NOMO-1 treated with dmso at 0.1 percent for 144 hours (cell line): ENCODE measurements around the gene PRKN.

ENCODE experiments used
- DNase-seq: peaks from one replicate; lab custom pipeline; 2025; ENCODE audit not compliant: unreplicated experiment; lab: John Stamatoyannopoulos, UW

PRKN gene

DNA sequence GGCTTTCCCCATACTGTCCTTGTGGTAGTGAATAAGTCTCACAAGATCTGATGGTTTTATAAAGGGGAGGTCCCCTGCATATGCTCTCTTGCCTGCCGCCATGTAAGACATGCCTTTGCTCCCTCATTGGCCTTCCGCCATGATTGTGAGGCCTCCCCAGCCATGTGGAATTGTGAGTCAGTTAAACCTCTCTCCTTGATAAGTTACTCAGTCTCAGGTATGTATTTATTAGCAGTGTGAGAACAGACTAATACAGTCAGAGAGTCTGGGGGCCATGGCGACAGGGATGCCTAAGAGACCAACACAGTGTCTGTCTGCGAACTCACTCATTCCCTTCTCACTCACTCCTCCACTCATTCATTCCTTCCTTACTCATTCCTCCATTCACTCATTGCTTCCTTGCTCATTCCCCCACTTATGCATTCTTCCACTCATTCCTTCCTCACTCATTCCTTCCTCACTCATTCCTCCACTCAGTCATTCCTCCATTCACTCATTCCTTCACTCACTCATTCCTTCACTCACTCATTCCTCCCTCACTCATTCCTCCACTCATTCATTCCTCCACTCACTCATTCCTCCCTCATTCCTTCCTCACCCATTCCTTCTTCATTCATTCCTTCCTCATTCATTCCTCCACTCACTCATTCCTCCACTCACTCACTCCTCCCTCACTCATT, 1316.2 kb downstream of the PRKN start:
- DNase-seq: no peak

DNA sequence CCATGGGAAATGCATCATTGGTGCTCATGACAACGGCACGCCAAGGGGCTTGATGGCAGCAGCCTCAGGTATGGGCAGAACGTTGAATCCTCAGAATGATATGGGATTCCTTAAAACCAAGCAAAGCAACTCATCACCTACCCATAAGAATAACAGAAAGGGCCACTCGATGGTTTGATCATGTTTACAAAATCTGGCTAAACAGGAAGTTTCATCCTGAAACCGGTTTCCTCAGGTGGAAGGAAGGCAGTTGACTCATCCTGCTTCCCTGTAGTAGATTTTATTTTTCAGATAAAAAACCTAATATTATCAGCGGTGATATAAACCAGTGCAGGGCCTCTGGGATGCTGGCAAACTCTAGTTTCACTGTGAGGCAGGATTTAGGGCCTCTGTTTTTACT, 1316.8 kb downstream of the PRKN start:
- no peak for DNase-seq

DNA sequence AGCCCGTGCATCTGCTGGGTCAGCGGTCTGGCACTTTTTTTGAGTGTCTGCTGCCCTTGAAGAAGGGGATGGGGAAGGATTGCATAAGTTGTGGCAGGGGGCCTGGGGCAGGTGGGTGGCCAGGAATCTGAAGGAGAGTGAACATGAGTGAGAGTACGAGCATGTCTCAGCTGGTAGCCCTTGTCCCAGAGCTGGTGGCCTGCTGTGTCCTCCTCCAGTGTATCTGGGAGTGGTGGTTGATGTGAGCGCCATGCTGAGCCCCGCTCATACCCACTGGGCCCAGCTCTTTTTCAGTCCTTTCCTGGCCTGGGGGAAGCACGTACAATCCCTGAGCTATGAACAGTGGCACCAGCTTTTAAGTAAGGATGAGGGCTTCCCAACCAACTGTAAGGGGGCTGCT, 1317.5 kb downstream of the PRKN start:
- DNase-seq: no peak

GRCh38 chr6:161409353-161409752, 1318.2 kb downstream of the PRKN start:
- DNase-seq: no peak

GRCh38 chr6:161408041-161408440, 1319.5 kb downstream of the PRKN start:
- no peak for DNase-seq

- DNase-seq: no peak
Measured at GRCh38 chr6:161407581-161407980, 1320.0 kb downstream of the PRKN start.

- DNase-seq: no peak
Measured at GRCh38 chr6:161407115-161407514, 1320.5 kb downstream of the PRKN start.

- peak; percentile 50 for DNase-seq
Measured at GRCh38 chr6:161406646-161407045, 1320.9 kb downstream of the PRKN start.

- DNase-seq: no peak
Measured at GRCh38 chr6:161405418-161405817, 1322.1 kb downstream of the PRKN start.

GRCh38 chr6:161403717-161404116, 1323.8 kb downstream of the PRKN start:
- DNase-seq: no peak

DNA sequence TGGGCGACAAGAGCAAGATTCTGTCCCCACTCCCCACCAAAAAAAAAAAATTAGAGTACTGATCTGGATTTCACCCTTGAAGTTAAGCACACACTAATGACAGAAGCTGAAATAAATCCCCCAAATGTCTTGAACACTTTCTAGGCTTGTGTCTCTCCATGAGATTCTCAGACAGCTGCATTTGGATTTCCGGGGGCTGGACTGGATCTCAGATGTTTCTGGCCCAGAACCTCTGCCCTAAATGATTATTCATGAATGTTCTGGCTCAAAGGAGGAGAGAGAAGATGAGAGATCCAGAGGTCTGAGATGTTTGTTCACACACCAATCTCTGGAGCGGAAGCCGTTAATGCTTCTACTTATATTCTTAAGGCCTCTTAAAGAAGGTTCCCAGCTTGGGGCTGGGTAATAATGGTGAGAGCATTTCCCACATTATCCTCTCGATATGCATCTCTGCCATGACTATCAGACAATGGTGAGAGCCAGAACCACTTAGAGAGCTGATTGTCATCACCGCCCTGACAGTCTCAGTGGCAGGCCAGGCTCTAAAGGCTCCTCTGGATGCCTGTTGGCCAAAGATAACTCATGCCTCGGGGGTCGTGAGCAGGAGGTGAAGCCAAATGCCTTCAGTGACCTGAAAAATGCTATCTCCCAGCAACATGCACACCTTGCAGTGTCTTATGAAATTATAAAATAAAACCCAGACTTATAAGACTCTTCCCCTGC, 1325.8 kb downstream of the PRKN start:
- no peak for DNase-seq

GRCh38 chr6:161400671-161401070, 1326.9 kb downstream of the PRKN start:
- DNase-seq: no peak

- DNase-seq: no peak
Measured at GRCh38 chr6:161396539-161396938, 1331.0 kb downstream of the PRKN start.

DNA sequence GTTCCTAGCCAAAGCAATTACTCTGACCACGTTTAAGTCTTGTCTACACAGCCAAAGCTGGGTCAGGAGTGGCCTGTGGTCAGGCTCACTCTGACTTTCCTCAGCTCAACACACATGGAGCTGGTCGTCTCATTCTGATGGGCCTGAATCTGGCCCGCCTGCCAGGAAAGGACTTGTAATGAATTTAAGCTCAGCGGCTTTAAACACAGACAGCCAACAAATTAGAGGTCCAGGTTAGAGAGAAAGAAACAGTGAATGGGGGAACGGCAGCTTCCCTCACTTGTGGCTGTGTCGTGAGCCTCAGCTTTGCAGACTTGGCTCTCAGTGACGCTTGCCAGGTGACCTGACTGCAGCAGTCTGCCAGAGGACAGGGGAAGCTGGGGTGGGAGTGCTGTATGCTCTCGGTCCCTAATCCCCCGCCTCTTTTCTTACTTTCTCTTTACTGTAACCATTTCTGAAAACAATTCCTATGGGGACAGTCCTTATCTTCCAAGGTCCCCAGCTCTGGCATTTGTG, 1331.8 kb downstream of the PRKN start:
- no peak for DNase-seq

GRCh38 chr6:161394437-161394836, 1333.1 kb downstream of the PRKN start:
- no peak for DNase-seq

DNA sequence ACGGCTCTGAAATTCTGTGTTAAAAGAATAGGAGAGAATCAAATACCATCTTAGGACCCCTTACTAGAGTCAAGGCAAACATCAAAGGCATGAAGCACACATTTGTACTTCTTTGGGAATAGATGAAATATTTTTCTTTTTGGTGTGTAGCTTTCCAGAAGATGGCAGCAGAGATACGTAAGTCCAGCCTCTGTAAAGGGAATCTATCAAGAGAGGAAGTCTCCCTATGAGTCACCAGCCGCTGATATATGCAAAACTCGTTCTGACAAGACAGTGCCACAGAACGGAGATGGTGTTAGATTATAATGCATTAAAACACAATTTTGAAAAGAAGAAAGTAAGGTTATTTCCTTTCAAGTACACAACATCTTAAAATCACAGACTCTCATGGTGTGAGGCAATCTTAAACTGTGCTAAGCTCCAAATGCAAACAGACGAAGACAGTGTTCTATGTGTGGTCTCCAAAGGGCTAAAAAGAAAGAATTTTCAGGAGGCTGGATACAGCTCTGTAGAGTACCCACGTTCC, 1333.7 kb downstream of the PRKN start:
- DNase-seq: peak; percentile 75

DNA sequence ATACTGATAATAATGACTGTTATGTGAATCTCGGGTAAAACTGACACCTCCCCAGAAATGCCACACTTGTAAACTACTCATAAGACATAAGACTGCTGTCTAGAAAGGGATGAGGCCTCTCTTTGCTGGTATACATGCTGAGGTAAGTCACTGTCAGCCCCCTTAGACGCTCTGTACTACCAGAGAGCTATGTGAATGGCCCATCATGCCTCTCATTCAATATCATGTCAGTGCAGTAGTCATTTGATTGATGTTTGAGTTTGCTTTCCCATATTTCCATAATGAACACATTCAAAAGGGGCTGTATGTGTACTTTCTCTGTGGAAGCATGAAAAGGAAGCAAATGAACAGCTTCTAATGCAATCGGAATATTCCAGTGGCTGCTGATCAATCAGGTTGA, 1334.3 kb downstream of the PRKN start:
- DNase-seq: no peak

- no peak for DNase-seq
Measured at GRCh38 chr6:161389756-161390155, 1337.8 kb downstream of the PRKN start.

DNA sequence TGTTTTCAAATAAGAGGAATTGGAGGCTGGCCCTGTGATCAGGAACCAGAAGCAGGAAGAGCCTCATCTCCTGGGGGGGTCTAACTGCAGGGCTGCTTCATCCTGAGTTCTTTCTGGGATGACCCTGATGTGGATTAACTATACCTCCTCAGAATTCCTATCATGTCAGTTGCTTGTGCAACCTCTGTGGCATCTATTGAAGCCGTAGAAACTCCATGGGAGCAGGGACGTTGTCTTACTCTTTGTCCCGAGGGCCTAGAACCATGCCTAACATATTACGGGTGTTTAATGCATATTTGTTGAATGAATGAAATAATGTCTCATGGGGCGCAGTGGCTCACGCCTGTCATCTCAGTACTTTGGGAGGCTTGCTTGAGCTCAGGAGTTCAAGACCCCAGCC, 1343.6 kb downstream of the PRKN start:
- no peak for DNase-seq

- DNase-seq: no peak
Measured at GRCh38 chr6:161379834-161380582, 1347.6 kb downstream of the PRKN start.

GRCh38 chr6:161378115-161378514, 1349.5 kb downstream of the PRKN start:
- DNase-seq: no peak

DNA sequence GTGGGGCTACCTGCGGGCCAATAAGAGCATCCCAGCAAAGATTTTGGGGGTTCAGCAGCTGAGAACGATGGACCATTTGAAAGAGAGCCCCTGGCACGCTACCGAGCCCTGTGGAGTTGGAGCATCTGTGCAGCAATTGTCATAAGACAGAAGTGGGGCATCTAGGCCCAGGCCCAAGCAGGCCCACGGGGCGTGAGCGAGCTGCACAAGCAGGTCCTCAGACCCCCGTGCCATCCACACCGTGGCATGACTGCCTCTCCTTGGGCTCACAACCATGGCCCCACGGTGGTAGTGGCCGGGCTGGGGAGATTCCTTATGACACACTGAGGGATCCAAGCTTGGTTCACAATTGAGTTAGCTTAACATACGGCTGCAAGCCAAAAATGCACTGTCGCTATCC, 1350.5 kb downstream of the PRKN start:
- no peak for DNase-seq
